Measurements from ENCODE around the gene SOX8.
"Not testable (repeated sequence)": the region's sequence is repeated elsewhere in the genome, so short reads cannot be mapped to it uniquely, and the experiment has no call there.

Gene SOX8

GRCh38 chr16:981695-982144, at the start of gene SOX8:
TSS of gene SOX8 (plus strand) at chr16:981770. CDS start at chr16:981923, 153 bp downstream.
- DNase-seq, result no peak

- no peak for DNase-seq
Observed at GRCh38 chr16:932831-933330, 48.7 kb upstream of the SOX8 start.

- DNase-seq, result no peak
Observed at GRCh38 chr16:933581-933980, 48.0 kb upstream of the SOX8 start.

GRCh38 chr16:934178-934577, 47.4 kb upstream of the SOX8 start:
- no peak for DNase-seq

GRCh38 chr16:935684-936083, 45.9 kb upstream of the SOX8 start:
- no peak for DNase-seq

- DNase-seq, result no peak
Observed at GRCh38 chr16:937311-937710, 44.3 kb upstream of the SOX8 start.

GRCh38 chr16:937723-938122, 43.8 kb upstream of the SOX8 start:
- DNase-seq, result no peak

- no peak for DNase-seq
Observed at GRCh38 chr16:938136-938535, 43.4 kb upstream of the SOX8 start.

GRCh38 chr16:938752-939151, 42.8 kb upstream of the SOX8 start:
- no peak for DNase-seq

GRCh38 chr16:939311-939710, 42.3 kb upstream of the SOX8 start:
- no peak for DNase-seq

- DNase-seq, result no peak
Observed at GRCh38 chr16:939941-940340, 41.6 kb upstream of the SOX8 start.

- no peak for DNase-seq
Observed at GRCh38 chr16:942436-943060, 39.0 kb upstream of the SOX8 start.

GRCh38 chr16:943971-944370, 37.6 kb upstream of the SOX8 start:
- no peak for DNase-seq

- DNase-seq, result no peak
Observed at GRCh38 chr16:945271-946047, 36.1 kb upstream of the SOX8 start.

- no peak for DNase-seq
Observed at GRCh38 chr16:946048-946395, 35.5 kb upstream of the SOX8 start.

GRCh38 chr16:947255-947921, 34.2 kb upstream of the SOX8 start:
- DNase-seq, result no peak

GRCh38 chr16:947922-948303, 33.7 kb upstream of the SOX8 start:
- not testable (repeated sequence) for DNase-seq

GRCh38 chr16:948767-949166, 32.8 kb upstream of the SOX8 start:
- not testable (repeated sequence) for DNase-seq

- not testable (repeated sequence) for DNase-seq
Observed at GRCh38 chr16:950733-951573, 30.6 kb upstream of the SOX8 start.

GRCh38 chr16:951660-952301, 29.8 kb upstream of the SOX8 start:
- DNase-seq, result no peak

GRCh38 chr16:952321-952720, 29.2 kb upstream of the SOX8 start:
- no peak for DNase-seq

- DNase-seq, result not testable (repeated sequence)
Observed at GRCh38 chr16:953818-954217, 27.8 kb upstream of the SOX8 start.

Data from stimulated activated CD4-positive, alpha-beta T cell treated with anti-CD3 and anti-CD28 coated beads, Interleukin-4, amount 100 ng/mL, for 24 hours (primary cell).